ENCODE data around the gene ILF2. TPM values are rescaled to one million over a fixed set of nuclear protein-coding genes. Genes with fewer than 3 reads are reported as not detected.
A peak's percentile ranks its signal among the peaks of the same experiment; 100 is the strongest.

Gene ILF2
- total RNA-seq, 1 experiment from 2014 or later: 420 TPM

DNA sequence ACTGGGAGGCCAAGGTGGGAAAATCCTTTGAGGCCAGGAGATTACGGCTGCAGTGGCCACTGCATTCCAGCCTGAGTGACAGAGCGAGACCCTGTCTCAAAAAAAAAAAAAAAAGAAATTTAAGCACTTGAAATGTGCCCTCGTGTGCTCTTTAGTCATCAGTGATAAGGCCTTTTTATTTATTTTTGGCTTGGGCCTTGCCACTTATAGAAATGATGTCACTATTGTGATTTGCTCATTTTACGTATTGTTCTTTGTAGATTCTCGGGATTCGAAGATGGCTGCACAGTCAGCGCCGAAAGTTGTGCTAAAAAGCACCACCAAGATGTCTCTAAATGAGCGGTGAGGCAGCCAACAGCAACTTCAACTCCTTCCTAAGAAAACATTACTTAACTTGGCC, 34.5 kb downstream of the ILF2 start:
- Histone ChIP-seq H3K9me3 (ENCODE audit: low read depth, low read length, poor library complexity, severe bottlenecking) (no peaks in the 10 kb centered on the region), H3K27ac (ENCODE audit: low read depth, low read length, poor library complexity, severe bottlenecking) (no peak overlapping the region), H3K27me3 (replicated peaks; ENCODE audit: insufficient read depth, low read depth, low read length, poor library complexity) (no peaks in the 10 kb centered on the region), H3K4me1 (ENCODE audit: insufficient read depth, low read length, poor library complexity, severe bottlenecking) (peaks cover 8% of the 10 kb centered on the region), H3K36me3 (ENCODE audit: insufficient read depth, low read length, poor library complexity, severe bottlenecking) (peaks cover 57% of the 10 kb centered on the region), H3K4me3 (ENCODE audit: low read depth, low read length, poor library complexity, severe bottlenecking) (no peak overlapping the region)
- BruUV-seq (replicated peaks): no TSS peak
- no peak for TF ChIP-seq EZH2 (IDR thresholded peaks at IDR 0.05; ENCODE audit: borderline replicate concordance, low read depth, low read length, poor library complexity, severe bottlenecking)
- no peak for TF ChIP-seq CTCF (conservative IDR thresholded peaks at IDR 0.05; ENCODE audit: low read depth, low read length)
- intact Hi-C loops (cut with micrococcal nuclease; ENCODE audit: unreplicated experiment): no loop called here
- ChIA-PET CTCF (no interaction called here), POLR2A (ENCODE audit: low non-redundant PET) (no interaction called here)
- DNase-seq (ENCODE audit: low spot score): no peak

DNA sequence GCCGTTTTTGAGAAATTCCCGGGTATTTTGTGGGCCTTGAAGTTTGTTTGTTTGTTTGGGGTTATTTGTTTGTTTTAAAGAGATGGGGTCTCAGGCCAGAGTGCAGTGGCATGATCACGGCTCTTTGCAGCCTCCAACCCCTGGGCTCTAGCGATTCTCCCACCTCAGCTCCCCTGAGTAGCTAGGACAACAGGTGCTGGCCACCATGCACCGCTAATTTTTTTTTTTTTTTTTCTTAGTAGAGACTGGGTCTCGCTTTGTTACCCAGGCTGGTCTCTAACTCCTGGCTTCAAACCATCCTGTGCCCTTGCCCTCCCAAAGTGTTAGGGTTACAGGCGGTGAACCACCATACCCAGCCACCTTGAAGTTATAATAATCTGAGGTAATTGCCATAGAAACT, 34.9 kb downstream of the ILF2 start:
- no peaks in the 10 kb centered on the region for H3K27me3 ChIP-seq (replicated peaks; ENCODE audit: insufficient read depth, low read depth, low read length, poor library complexity)
- TF ChIP-seq EZH2 (IDR thresholded peaks at IDR 0.05; ENCODE audit: borderline replicate concordance, low read depth, low read length, poor library complexity, severe bottlenecking) (no peak), CTCF (conservative IDR thresholded peaks at IDR 0.05; ENCODE audit: low read depth, low read length) (no peak)
- no peak for DNase-seq (ENCODE audit: low spot score)
- ChIA-PET CTCF (no interaction called here), POLR2A (ENCODE audit: low non-redundant PET) (no interaction called here)
- peaks cover 8% of the 10 kb centered on the region for H3K4me1 ChIP-seq (ENCODE audit: insufficient read depth, low read length, poor library complexity, severe bottlenecking)
- BruUV-seq (replicated peaks): no TSS peak
- H3K36me3 ChIP-seq (ENCODE audit: insufficient read depth, low read length, poor library complexity, severe bottlenecking): peaks cover 52% of the 10 kb centered on the region
- peak overlapping the region; percentile 91 for H3K4me3 ChIP-seq (ENCODE audit: low read depth, low read length, poor library complexity, severe bottlenecking)
- H3K9me3 ChIP-seq (ENCODE audit: low read depth, low read length, poor library complexity, severe bottlenecking): no peaks in the 10 kb centered on the region
- intact Hi-C loops (cut with micrococcal nuclease; ENCODE audit: unreplicated experiment): no loop called here
- peak overlapping the region; percentile 100 for H3K27ac ChIP-seq (ENCODE audit: low read depth, low read length, poor library complexity, severe bottlenecking)

GRCh38 chr1:153633754-153634665, 36.8 kb downstream of the ILF2 start, which contains the start of gene CHTOP:
CHTOP (plus strand) TSS chr1:153634066; CDS start chr1:153636589, 2,523 bp downstream.
- no peak for TF ChIP-seq CTCF (conservative IDR thresholded peaks at IDR 0.05; ENCODE audit: low read depth, low read length)
- no peak for TF ChIP-seq EZH2 (IDR thresholded peaks at IDR 0.05; ENCODE audit: borderline replicate concordance, low read depth, low read length, poor library complexity, severe bottlenecking)
- no peaks in the 10 kb centered on the region for H3K9me3 ChIP-seq (ENCODE audit: low read depth, low read length, poor library complexity, severe bottlenecking)
- peaks cover 8% of the 10 kb centered on the region for H3K4me1 ChIP-seq (ENCODE audit: insufficient read depth, low read length, poor library complexity, severe bottlenecking)
- ChIA-PET CTCF (interaction anchor here (1.5 kb wide), 1 partner anchor 100 kb away, joined by 4 read pairs; no protein-coding TSS in a partner anchor), POLR2A (ENCODE audit: low non-redundant PET) (interaction anchor here (0.6 to 1.0 kb wide), 3 partner anchors 14 to 87 kb away, joined by 3 to 7 read pairs (median 4); no protein-coding TSS in a partner anchor)
- intact Hi-C loops (cut with micrococcal nuclease; ENCODE audit: unreplicated experiment): loop anchor here (5.0 kb wide), 1 partner anchor 102 kb away; no protein-coding TSS in a partner anchor
- H3K36me3 ChIP-seq (ENCODE audit: insufficient read depth, low read length, poor library complexity, severe bottlenecking): peaks cover 34% of the 10 kb centered on the region
- H3K27me3 ChIP-seq (replicated peaks; ENCODE audit: insufficient read depth, low read depth, low read length, poor library complexity): no peaks in the 10 kb centered on the region
- DNase-seq (ENCODE audit: low spot score): peak; percentile 99
- BruUV-seq (replicated peaks): TSS peak; percentile 81
- peak within 1 kb of the TSS; percentile 91 for H3K4me3 ChIP-seq (ENCODE audit: low read depth, low read length, poor library complexity, severe bottlenecking)
- H3K27ac ChIP-seq (ENCODE audit: low read depth, low read length, poor library complexity, severe bottlenecking): peak within 1 kb of the TSS; percentile 100

Data from A673 (cell line).